HG03521 (cell line): Measurements from ENCODE around the gene SATB2.
A peak's percentile ranks its signal among the peaks of the same experiment; 100 is the strongest.

Experiments
- ATAC-seq: cut with Tn5 transposase; IDR thresholded peaks from one replicate; pipeline ENCODE4 v1.9.1; 2021; ENCODE audit warnings: mild to moderate bottlenecking, moderate library complexity; ENCODE audit not compliant: unreplicated experiment

Gene SATB2

GRCh38 chr2:199273042-199273511, 184.7 kb downstream of the SATB2 start:
- no peak for ATAC-seq

GRCh38 chr2:199261936-199262335, 195.8 kb downstream of the SATB2 start:
- no peak for ATAC-seq

GRCh38 chr2:199261239-199261638, 196.5 kb downstream of the SATB2 start:
- ATAC-seq: no peak

GRCh38 chr2:199259671-199260070, 198.1 kb downstream of the SATB2 start:
- no peak for ATAC-seq

- ATAC-seq: no peak
Observed at GRCh38 chr2:199258291-199258690, 199.4 kb downstream of the SATB2 start.

- ATAC-seq: no peak
Observed at GRCh38 chr2:199257261-199258224, 200.2 kb downstream of the SATB2 start.

GRCh38 chr2:199230091-199230490, 227.6 kb downstream of the SATB2 start:
- no peak for ATAC-seq

GRCh38 chr2:199228887-199229819, 228.6 kb downstream of the SATB2 start:
- ATAC-seq: peak; percentile 93

GRCh38 chr2:199223791-199224190, 233.9 kb downstream of the SATB2 start:
- ATAC-seq: no peak

- ATAC-seq: no peak
Observed at GRCh38 chr2:199220920-199221319, 236.8 kb downstream of the SATB2 start.

GRCh38 chr2:199219551-199219950, 238.2 kb downstream of the SATB2 start:
- no peak for ATAC-seq
